PC-3 (cell line): ENCODE measurements around the gene RYK. TPM values are rescaled to one million over a fixed set of nuclear protein-coding genes. Genes with fewer than 3 reads are reported as not detected.

Experiments used
- ATAC-seq: fragments of 200-7000 bp; cut with Tn5 transposase; 2 replicates; pipeline ENCODE4 v1.9.1; 2020; ENCODE audit warnings: mild to moderate bottlenecking, moderate library complexity
- BruUV-seq: library from RNA; stranded (reverse); fragments of 400-500 nt; replicated peaks from 2 replicates; lab custom pipeline; 2021; lab: Mats Ljungman, UMichigan
- CTCF ChIA-PET: fragments of 300-600 bp; sonication (Branson Sonifier 250); formaldehyde crosslinking; loops from one replicate; lab custom pipeline; 2022; ENCODE audit warnings: antibody characterized with exemption; lab: Charles Lee
- POLR2A ChIA-PET: fragments of 300-600 bp; sonication (Branson Sonifier 250); formaldehyde crosslinking; loops from one replicate; lab custom pipeline; 2022; ENCODE audit warnings: antibody characterized with exemption; ENCODE audit not compliant: unreplicated experiment; lab: Charles Lee
- DNase-seq: peaks from one replicate; pipeline ENCODE4 v3.0.0-alpha.2; 2015
- H2AFZ ChIP-seq: fragments of 300-600 bp; sonication (generic); 2 replicates; pipeline ENCODE4 v1.6.0; 2016; ENCODE audit warnings: antibody characterized with exemption, low read length
- H3F3A ChIP-seq: fragments of 300-600 bp; sonication (generic); one replicate; pipeline ENCODE4 v1.6.0; 2017; ENCODE audit warnings: antibody characterized with exemption, low read length, control low read depth, mild to moderate bottlenecking; ENCODE audit not compliant: unreplicated experiment
- H3K27ac ChIP-seq: fragments of 300-600 bp; sonication (generic); 2 replicates; pipeline ENCODE4 v1.5.1; 2016; ENCODE audit warnings: mild to moderate bottlenecking, low read length
- H3K27me3 ChIP-seq: fragments of 300-600 bp; sonication (generic); 2 replicates; pipeline ENCODE4 v1.6.1; 2016; ENCODE audit warnings: low read length, mixed read lengths
- H3K36me3 ChIP-seq: fragments of 300-600 bp; sonication (generic); 2 replicates; pipeline ENCODE4 v1.6.1; 2016; ENCODE audit warnings: low read depth, mixed run types, low read length, mixed read lengths
- H3K4me1 ChIP-seq: fragments of 300-600 bp; sonication (generic); 2 replicates; pipeline ENCODE4 v1.5.1; 2016; ENCODE audit warnings: low read length; ENCODE audit not compliant: insufficient read depth
- H3K4me2 ChIP-seq: fragments of 300-600 bp; sonication (generic); 2 replicates; pipeline ENCODE4 v1.6.0; 2016; ENCODE audit warnings: low read length
- H3K4me3 ChIP-seq: fragments of 300-600 bp; sonication (generic); 2 replicates; pipeline ENCODE4 v1.5.1; 2016; ENCODE audit warnings: mild to moderate bottlenecking, low read length, mixed read lengths
- H3K79me2 ChIP-seq: fragments of 300-600 bp; sonication (generic); 2 replicates; pipeline ENCODE4 v1.6.1; 2017; ENCODE audit warnings: low read length, mixed read lengths
- H3K9ac ChIP-seq: fragments of 300-600 bp; sonication (generic); 2 replicates; pipeline ENCODE4 v1.6.0; 2016; ENCODE audit warnings: mild to moderate bottlenecking, low read length
- H3K9me2 ChIP-seq: fragments of 300-600 bp; sonication (generic); replicated peaks from 2 replicates; pipeline ENCODE4 v1.6.1; 2016; ENCODE audit warnings: mixed run types, low read length, mixed read lengths
- H3K9me3 ChIP-seq: fragments of 300-600 bp; sonication (generic); 2 replicates; pipeline ENCODE4 v1.6.1; 2016; ENCODE audit warnings: low read length, mixed read lengths
- H4K20me1 ChIP-seq: fragments of 300-600 bp; sonication (generic); 2 replicates; pipeline ENCODE4 v1.6.1; 2016; ENCODE audit warnings: low read length, mixed read lengths
- EZH2 ChIP-seq: fragments of 300-600 bp; sonication (generic); IDR thresholded peaks from one replicate; pipeline ENCODE4 v1.6.1; 2017; ENCODE audit warnings: antibody characterized with exemption, mild to moderate bottlenecking, low read length; ENCODE audit not compliant: unreplicated experiment
- EZH2phosphoT487 ChIP-seq: fragments of 300-600 bp; sonication (generic); IDR thresholded peaks from 2 replicates; pipeline ENCODE4 v1.6.1; 2018; ENCODE audit warnings: mild to moderate bottlenecking, antibody characterized with exemption, low read length, borderline replicate concordance
- intact Hi-C: fragments of 100-400 bp; cut with micrococcal nuclease; formaldehyde crosslinking; loops from 2 replicates; pipeline ENCODE4 v1.9.0; 2023
- total RNA-seq: library from RNA; depleted of rRNA; stranded (reverse); fragments of >200 nt; gene quantifications from 2 replicates; pipeline ENCODE4 v1.2.3, GENCODE V29; 2014
- TF ChIP-seq, protein P1 (sequence below): fragments of 300-600 bp; sonication (generic); conservative IDR thresholded peaks from 2 replicates; pipeline ENCODE4 v1.5.1; 2017; ENCODE audit warnings: antibody characterized with exemption, low read depth, mild to moderate bottlenecking, low read length

RYK gene
- total RNA-seq, 1 experiment from 2014 or later, result 47.2 TPM

DNA sequence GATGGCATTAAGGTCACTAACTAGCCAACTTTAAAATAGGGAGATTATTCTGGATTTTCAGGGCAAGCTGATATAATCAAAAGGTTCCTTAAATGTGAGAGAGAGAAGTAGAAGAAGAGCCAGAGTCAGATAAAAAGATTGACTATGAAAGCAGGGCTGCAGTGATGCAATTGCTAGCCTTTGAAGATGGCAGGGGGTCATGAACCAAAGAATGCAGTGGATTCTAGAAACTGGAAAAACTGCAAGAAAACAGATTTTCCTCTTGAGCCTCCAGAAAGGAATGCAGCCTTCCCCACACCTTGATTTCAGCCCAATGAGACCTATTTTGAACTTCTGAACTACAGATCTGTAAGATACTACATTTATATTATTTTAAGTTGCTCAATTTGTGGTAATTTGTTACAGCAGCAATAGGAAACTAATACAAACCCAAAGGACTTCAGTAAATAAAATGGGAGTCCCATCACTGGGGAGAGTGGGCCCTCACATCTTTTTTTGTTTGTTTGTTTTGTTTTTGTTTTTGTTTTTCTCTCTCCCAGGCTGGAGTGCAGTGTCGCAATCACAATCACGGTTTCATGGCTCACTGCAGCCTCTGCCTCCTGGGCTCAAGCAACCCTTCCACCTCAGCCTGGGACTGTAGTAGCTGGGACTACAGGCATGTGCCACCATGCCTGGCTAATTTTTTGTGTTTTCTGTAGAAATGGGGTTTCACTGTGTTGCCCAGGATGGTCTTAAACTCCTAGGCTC is 31.4 kb upstream of the RYK start:
- Histone ChIP-seq H3K4me1 (no peaks in the 10 kb centered on the region), H4K20me1 (no peaks in the 10 kb centered on the region), H3K36me3 (no peaks in the 10 kb centered on the region), H3K9ac (no peak overlapping the region), H3K27me3 (no peaks in the 10 kb centered on the region), H2AFZ (no peak overlapping the region), H3K4me2 (no peak overlapping the region), H3K79me2 (no peaks in the 10 kb centered on the region), H3K9me2 (no peaks in the 10 kb centered on the region), H3F3A (no peaks in the 10 kb centered on the region), H3K4me3 (no peak overlapping the region), H3K27ac (no peak overlapping the region), H3K9me3 (no peaks in the 10 kb centered on the region)
- TF ChIP-seq EZH2 (no peak), EZH2phosphoT487 (no peak)
- TF ChIP-seq, protein P1, sequence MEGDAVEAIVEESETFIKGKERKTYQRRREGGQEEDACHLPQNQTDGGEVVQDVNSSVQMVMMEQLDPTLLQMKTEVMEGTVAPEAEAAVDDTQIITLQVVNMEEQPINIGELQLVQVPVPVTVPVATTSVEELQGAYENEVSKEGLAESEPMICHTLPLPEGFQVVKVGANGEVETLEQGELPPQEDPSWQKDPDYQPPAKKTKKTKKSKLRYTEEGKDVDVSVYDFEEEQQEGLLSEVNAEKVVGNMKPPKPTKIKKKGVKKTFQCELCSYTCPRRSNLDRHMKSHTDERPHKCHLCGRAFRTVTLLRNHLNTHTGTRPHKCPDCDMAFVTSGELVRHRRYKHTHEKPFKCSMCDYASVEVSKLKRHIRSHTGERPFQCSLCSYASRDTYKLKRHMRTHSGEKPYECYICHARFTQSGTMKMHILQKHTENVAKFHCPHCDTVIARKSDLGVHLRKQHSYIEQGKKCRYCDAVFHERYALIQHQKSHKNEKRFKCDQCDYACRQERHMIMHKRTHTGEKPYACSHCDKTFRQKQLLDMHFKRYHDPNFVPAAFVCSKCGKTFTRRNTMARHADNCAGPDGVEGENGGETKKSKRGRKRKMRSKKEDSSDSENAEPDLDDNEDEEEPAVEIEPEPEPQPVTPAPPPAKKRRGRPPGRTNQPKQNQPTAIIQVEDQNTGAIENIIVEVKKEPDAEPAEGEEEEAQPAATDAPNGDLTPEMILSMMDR, result no peak
- ATAC-seq, result no peak
- CTCF ChIA-PET, result no interaction called here
- DNase-seq, result no peak
- intact Hi-C loops, result no loop called here
- POLR2A ChIA-PET, result no interaction called here
- BruUV-seq, result no TSS peak

DNA sequence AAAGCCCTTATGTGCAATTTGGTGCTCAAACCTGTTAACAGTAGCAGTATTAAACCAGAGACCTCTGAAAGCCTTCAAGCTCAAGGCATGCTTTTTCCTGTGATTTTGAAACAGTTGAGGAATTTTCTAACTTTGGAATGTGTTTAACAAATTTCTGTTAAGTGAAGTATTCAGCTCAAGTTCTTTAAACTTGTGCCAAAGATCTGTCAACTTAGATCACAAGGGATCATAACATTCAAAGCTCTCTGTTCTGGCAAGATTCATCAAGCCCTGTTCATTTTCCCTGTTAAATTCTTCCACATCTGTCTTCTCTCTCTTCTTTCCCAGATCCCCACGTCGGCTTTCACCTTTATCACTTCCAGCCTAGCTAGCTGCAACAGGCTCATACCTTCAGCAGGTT is 28.8 kb upstream of the RYK start:
- no peak overlapping the region for H3K4me2 ChIP-seq
- H3F3A ChIP-seq, result no peaks in the 10 kb centered on the region
- no peak for ATAC-seq
- POLR2A ChIA-PET, result no interaction called here
- CTCF ChIA-PET, result no interaction called here
- no TSS peak for BruUV-seq
- H3K9me3 ChIP-seq, result no peaks in the 10 kb centered on the region
- intact Hi-C loops, result no loop called here
- no peaks in the 10 kb centered on the region for H3K79me2 ChIP-seq
- H4K20me1 ChIP-seq, result no peaks in the 10 kb centered on the region
- H3K9me2 ChIP-seq, result no peaks in the 10 kb centered on the region
- no peaks in the 10 kb centered on the region for H3K36me3 ChIP-seq
- H2AFZ ChIP-seq, result no peak overlapping the region
- no peaks in the 10 kb centered on the region for H3K27me3 ChIP-seq
- no peaks in the 10 kb centered on the region for H3K4me1 ChIP-seq
- no peak for DNase-seq
- TF ChIP-seq, protein P1, result no peak
- no peak for TF ChIP-seq EZH2phosphoT487
- no peak for TF ChIP-seq EZH2
- no peak overlapping the region for H3K9ac ChIP-seq
- H3K4me3 ChIP-seq, result no peak overlapping the region
- no peak overlapping the region for H3K27ac ChIP-seq

DNA sequence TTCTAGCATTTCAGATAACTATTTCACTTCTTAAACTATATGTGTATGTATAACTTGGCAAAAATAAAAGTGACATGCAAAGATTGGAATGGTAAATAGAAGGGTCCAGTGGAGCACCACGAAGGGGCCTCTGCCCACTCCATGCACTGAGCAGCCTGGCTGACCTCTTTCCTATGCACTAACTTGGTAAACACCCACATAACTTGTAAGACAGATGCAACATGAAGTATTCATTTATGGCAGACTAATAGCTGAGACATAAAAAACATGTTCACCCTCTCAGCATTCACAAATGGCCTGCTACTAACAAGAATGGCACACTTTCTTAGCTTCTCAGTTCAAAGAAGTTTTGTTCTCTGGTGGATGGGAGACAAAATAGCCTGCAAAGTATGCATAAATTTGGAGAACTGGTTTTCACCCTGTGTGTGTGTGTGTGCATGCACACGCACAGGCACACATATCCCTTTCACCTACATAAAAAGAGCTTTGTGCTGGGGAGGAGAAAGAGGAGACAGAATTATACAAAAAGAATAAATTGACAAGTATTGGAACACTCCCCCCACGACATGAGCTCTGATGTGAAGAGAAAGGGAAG is 26.5 kb upstream of the RYK start:
- H3K27ac ChIP-seq, result no peak overlapping the region
- no peak overlapping the region for H3K4me3 ChIP-seq
- DNase-seq, result peak; percentile 9
- no peaks in the 10 kb centered on the region for H3F3A ChIP-seq
- no TSS peak for BruUV-seq
- H2AFZ ChIP-seq, result no peak overlapping the region
- no peaks in the 10 kb centered on the region for H3K36me3 ChIP-seq
- TF ChIP-seq EZH2phosphoT487 (no peak), EZH2 (no peak)
- TF ChIP-seq, protein P1, result no peak
- POLR2A ChIA-PET, result no interaction called here
- H3K27me3 ChIP-seq, result no peaks in the 10 kb centered on the region
- H3K4me1 ChIP-seq, result no peaks in the 10 kb centered on the region
- no peaks in the 10 kb centered on the region for H3K9me2 ChIP-seq
- H3K9me3 ChIP-seq, result no peaks in the 10 kb centered on the region
- no peaks in the 10 kb centered on the region for H3K79me2 ChIP-seq
- H3K4me2 ChIP-seq, result no peak overlapping the region
- intact Hi-C loops, result no loop called here
- CTCF ChIA-PET, result no interaction called here
- no peaks in the 10 kb centered on the region for H4K20me1 ChIP-seq
- H3K9ac ChIP-seq, result no peak overlapping the region
- no peak for ATAC-seq
